ES-I3 (cell line): Measurements from ENCODE around the gene OR2V2.
A peak's percentile ranks its signal among the peaks of the same experiment; 100 is the strongest.
"Not testable (repeated sequence)": the region's sequence is repeated elsewhere in the genome, so short reads cannot be mapped to it uniquely, and the experiment has no call there.

Experiments used
- H3K36me3 ChIP-seq: 2 replicates; pipeline ENCODE4 v1.6.1; 2013; ENCODE audit warnings: mild to moderate bottlenecking, low read length, control low read depth, moderate library complexity; ENCODE audit not compliant: insufficient read depth
- H3K4me1 ChIP-seq: 2 replicates; pipeline ENCODE4 v1.6.1; 2013; ENCODE audit warnings: mild to moderate bottlenecking, control low read depth, low read length; ENCODE audit not compliant: insufficient read depth
- H3K9ac ChIP-seq: 2 replicates; pipeline ENCODE4 v1.6.1; 2013; ENCODE audit warnings: low read depth, mild to moderate bottlenecking, low read length, moderate library complexity
- H3K9me3 ChIP-seq: 2 replicates; pipeline ENCODE4 v1.6.1; 2013; ENCODE audit warnings: mild to moderate bottlenecking, low read length, moderate library complexity; ENCODE audit not compliant: control insufficient read depth, insufficient read depth

Gene OR2V2

DNA sequence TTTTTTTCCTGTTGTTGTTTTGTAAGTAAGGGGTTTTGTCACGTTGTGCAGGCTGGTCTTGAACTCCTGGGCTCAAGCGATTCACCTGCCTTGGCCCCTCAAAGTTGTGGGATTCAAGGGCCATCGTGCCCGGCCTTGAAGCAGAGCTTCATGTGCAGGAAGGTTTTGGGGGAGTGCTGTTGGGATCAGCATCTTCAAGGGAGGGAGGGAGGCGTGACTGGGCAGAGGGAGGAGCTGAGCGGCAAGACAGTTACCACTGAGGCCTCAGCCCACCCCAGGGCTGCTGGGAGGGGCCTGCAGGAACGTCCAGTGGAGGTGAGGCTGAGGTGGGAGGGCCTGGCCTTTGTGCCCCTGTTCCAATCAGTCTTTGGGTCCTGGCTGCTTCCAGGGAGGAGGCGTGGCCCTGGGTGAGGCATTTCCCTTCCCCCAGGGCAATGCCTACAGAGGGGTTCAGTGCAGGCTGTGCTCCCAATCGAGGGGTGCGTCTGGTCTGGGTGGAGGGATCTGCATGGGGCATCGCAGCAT, 37.8 kb upstream of the OR2V2 start:
- H3K4me1 ChIP-seq, result no peaks in the 10 kb centered on the region
- H3K9me3 ChIP-seq, result no peaks in the 10 kb centered on the region; the same call in 1 of the 2 replicates
- no peak overlapping the region for H3K9ac ChIP-seq
- H3K36me3 ChIP-seq, result no peaks in the 10 kb centered on the region

DNA sequence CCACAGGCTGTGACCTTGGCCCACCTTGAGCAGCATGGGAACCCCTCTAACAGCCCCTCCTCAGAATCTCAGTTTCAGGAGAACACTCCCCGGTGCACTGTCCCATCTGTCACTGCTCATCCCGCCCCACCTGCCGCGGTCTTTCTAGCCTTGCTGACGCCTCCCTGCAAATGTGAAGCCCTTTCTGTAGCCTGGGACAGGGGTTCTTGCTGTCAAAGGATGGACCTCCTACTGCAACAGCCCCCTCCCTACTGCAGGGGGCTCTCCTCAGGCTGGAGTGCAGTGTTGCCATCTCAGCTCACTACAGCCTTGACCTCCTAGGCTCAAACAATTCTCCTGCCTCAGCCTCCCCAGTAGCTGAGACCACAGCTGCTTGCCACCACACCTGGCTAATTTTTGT, 36.4 kb upstream of the OR2V2 start:
- no peaks in the 10 kb centered on the region for H3K36me3 ChIP-seq
- no peak overlapping the region for H3K9ac ChIP-seq
- no peaks in the 10 kb centered on the region for H3K4me1 ChIP-seq
- H3K9me3 ChIP-seq, result no peaks in the 10 kb centered on the region; the same call in 1 of the 2 replicates

DNA sequence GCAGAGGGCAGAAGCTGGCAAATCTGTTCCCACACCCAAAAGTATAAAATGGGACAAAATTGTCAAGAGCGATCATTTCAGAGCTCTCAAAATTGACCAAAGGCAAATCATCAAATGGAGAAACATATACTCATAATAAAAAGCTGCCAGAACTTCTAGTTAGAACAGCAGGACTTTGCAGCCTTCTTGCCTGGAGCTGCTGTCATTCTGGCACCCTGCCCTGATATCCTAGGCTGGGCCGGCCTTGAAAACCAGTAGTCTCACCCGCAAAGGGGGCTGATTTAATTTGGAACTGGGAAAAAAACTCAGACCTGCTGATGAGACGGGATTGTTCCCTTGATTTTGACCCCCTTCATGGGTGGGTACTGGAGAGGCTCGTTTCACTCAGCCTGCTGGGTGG, 34.9 kb upstream of the OR2V2 start:
- H3K9ac ChIP-seq, result no peak overlapping the region
- no peaks in the 10 kb centered on the region for H3K36me3 ChIP-seq
- H3K4me1 ChIP-seq, result no peaks in the 10 kb centered on the region
- H3K9me3 ChIP-seq, result no peaks in the 10 kb centered on the region; the same call in 1 of the 2 replicates

DNA sequence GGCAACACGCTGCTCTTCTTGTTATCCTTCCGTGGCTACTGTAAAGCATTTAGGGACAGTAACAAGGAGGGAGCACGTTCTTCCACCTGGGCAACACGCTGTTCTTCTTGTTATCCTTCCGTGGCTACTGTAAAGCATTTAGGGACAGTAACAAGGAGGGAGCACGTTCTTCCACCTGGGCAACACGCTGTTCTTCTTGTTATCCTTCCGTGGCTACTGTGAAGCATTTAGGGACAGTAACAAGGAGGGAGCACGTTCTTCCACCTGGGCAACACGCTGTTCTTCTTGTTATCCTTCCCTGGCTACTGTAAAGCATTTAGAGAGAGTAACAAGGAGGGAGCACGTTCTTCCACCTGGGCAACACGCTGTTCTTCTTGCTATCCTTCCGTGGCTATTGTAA, 33.8 kb upstream of the OR2V2 start:
- not testable (repeated sequence) for H3K9ac ChIP-seq, H3K36me3 ChIP-seq, H3K4me1 ChIP-seq, H3K9me3 ChIP-seq

DNA sequence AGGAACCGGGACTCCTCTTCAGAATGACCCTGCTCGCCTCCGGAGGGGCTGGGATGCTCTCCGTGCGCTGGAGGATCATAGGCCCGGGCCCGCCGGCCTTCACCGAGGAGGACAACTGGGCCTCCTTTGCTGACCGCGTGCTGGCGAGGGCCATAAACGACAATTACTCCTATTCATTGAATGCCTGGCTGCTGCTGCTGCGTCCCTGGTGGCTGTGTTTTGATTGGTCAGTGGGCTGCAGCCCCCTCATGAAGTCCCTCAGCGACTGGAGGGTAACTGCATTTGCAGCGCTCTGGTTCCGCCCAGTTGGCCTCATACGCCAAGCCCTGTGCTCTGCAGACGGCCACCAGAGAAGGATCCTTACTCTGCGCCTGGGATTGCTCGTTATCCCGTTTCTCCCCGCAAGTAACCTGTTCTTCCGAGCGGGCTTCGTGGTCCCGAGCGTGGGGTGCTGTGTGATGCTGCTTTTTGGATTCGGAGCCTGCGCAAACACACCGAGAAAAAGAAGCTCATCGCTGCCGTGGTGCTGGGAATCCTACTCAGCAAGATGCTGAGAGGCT, 33.0 kb upstream of the OR2V2 start:
- H3K4me1 ChIP-seq, result no peaks in the 10 kb centered on the region
- H3K9ac ChIP-seq, result peak overlapping the region; percentile 37; the same call in 1 of the 2 replicates

DNA sequence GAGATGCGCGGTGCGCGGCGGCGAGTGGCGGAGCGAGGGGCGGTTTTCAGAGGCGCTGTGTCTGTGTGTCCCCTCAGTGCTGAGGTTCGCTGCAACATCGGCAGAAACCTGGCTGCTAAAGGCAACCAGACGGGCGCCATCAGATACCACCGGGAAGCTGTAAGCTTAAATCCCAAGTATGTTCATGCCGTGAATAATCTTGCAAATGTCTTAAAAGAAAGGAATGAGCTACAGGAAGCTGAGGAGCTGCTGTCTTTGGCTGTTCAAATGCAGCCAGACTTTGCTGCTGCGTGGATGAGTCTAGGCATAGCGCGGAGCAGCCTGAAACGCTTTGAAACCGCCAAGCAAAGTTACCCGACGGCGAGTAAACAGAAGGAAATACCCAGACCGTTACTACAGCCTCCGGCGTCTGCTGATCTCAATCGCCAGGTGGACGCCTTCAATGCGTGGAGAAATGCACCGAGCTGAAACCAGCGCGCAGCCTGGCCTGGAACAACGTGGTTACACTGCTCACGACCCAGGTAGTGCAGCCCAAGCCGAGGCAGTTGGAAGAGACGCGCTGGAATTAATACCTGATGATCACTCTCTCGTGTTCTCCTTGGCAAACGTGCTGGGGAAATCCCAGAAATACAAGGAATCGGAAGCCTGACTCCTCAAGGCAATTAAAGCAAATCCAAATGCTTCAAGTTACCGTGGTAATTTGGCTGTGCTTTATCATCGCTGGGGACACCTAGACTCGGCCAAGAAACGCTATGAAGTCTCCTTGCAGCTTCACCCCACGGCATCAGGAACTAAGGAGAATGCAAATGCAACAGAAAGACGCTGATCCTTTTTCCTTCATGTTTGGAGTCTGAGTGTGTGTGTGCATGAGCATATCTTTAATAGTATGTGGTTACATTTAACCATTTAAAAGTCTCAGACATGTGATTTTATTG, 32.3 kb upstream of the OR2V2 start:
- H3K36me3 ChIP-seq, result no peaks in the 10 kb centered on the region
- no peaks in the 10 kb centered on the region for H3K4me1 ChIP-seq
- no peaks in the 10 kb centered on the region; the same call in 1 of the 2 replicates for H3K9me3 ChIP-seq
- peak overlapping the region; percentile 37; the same call in 1 of the 2 replicates for H3K9ac ChIP-seq

More for the DNA sequence above, 33.0 kb upstream of the OR2V2 start:
- no peaks in the 10 kb centered on the region for H3K36me3 ChIP-seq
- no peaks in the 10 kb centered on the region; the same call in 1 of the 2 replicates for H3K9me3 ChIP-seq

DNA sequence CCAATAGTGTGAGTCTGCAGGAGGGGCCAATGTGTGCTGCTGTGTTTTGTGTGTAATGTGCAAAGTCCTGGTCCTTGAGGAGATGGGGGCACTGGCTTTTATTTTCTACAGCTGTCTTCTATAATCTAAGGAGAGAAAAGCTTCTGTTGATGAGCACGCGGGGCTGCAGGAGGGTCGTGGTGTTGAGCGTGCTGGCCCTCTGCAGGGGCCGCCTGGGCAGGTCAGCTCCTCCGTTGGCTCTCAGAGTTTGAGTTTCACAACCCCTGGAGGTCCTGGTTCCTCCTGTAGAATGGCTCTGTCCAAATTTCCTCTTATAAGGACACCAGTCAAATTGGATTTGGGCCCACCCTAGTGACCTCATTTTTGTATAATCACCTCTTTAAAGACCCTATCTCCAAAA, 29.0 kb upstream of the OR2V2 start:
- Histone ChIP-seq H3K4me1 (no peaks in the 10 kb centered on the region), H3K9me3 (no peaks in the 10 kb centered on the region; the same call in 1 of the 2 replicates), H3K9ac (no peak overlapping the region), H3K36me3 (no peaks in the 10 kb centered on the region)

DNA sequence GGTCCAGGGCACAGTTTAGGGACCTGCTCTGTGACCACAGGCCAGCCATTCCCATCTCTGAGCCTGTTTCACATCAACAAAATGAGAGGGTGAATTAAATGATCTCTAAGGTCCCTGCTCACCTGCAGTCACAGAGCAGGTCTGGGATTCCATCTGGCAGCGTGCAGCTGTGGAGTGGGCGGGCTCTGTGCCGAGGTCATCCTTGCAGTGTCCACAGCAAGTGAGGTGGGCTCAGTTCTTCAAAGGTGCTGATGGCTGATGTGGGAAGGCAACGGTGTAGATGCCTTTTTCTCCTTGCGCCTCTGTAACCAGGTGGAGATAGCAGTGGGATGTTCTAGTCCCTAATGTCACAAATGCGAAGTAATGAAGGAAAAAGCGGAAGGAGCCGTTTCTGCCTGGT, 28.3 kb upstream of the OR2V2 start:
- Histone ChIP-seq H3K4me1 (no peaks in the 10 kb centered on the region), H3K36me3 (no peaks in the 10 kb centered on the region), H3K9ac (no peak overlapping the region), H3K9me3 (no peaks in the 10 kb centered on the region)

DNA sequence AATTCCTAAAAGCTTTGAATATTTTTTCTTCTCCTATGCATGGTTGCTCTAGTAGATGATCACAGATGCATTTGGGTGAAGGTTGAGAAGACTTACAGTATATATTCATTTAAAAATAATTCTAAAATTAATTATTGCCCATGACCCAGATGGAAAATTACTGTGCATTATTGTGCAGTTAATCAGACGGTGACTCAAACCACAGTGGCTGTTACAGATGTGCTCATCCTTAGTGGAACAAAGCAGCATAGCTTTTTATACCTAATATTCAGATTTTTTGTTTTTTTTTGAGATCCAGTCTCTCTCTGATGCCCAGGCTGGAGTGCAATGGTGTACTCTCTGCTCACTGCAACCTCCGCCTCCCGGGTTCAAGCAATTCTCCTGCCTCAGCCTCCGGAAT, 27.1 kb upstream of the OR2V2 start:
- Histone ChIP-seq H3K9me3 (no peaks in the 10 kb centered on the region), H3K4me1 (no peaks in the 10 kb centered on the region), H3K9ac (no peak overlapping the region), H3K36me3 (no peaks in the 10 kb centered on the region)

DNA sequence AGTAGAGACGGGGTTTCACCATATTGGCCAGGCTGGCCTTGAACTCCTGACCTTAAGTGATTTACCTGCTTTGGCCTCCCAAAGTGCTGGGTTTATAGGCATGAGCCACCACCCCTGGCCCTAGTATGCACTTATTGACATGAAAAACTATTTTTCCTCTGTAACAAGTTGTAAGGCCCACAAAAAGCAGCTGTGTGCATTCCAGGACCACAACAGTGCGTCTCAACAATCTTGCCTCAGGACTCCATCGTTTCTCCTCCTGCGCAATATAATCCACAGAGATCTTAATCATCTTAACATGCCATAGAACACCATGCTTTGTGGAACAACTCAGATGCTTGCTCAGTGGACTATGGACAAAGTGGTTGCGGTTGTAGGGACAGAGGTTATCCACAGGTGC, 26.6 kb upstream of the OR2V2 start:
- Histone ChIP-seq H3K36me3 (no peaks in the 10 kb centered on the region), H3K9ac (no peak overlapping the region), H3K9me3 (no peaks in the 10 kb centered on the region), H3K4me1 (no peaks in the 10 kb centered on the region)

DNA sequence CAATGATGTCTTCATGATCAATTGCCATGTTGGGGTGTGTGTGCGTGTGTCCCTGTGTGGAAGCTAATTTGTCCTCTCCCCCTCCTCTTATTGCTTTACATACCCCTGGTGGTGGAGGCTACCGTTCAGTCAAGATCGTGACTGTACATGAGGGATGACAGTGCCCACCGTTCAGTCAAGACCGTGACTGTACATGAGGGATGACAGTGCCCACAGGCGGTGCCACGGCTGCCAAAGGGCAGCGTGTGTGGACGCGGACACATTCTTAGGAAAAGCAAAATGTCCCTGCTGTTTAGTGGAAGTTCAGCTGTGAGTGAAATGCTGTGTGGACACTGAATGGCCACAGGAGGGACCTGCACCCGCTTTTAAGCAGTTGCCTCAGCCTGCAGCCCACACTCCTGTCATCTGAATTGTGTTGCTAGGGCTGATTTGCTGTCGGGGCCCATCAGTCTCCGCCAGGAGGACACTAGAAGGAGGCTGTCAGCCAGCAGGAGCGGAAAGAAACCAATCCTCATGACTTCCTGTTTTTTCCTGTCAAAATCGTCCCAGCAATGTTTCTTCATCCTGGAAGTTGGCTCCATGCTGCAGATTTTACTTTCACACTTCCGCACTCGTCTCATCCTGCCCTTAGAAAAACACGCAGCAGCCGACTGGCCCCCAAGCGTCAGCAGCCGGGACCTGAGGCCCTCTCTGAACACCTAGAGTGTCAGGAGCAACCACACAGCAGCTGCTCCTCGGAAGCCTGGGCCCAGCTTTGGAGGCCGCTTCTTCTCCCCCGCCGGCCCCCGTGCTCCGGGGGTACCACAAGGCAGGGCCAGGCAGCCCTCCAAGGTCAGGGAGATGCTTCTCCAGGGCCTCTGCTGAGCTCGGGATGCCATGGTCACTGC, 25.5 kb upstream of the OR2V2 start:
- H3K9me3 ChIP-seq, result no peaks in the 10 kb centered on the region
- H3K4me1 ChIP-seq, result no peaks in the 10 kb centered on the region
- no peaks in the 10 kb centered on the region for H3K36me3 ChIP-seq
- no peak overlapping the region for H3K9ac ChIP-seq

DNA sequence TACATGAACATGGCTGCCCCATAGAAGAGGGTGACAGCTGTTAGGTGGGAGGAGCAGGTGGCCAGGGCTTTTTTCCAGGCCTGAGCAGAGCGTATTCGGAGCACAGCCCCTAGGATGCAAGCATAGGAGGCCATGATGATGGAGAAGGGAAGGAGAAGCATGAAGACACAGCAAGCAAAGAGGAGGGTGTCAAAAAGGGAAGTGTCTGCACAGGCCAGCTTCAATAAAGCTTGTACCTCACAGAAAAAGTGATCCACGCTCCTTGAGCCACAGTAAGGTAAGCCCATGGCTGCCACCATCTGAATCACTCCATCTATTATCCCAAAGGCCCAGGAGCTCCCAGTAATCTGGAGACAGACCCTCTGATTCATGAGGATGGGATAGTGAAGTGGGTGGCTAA, 22.9 kb upstream of the OR2V2 start:
- Histone ChIP-seq H3K4me1 (no peaks in the 10 kb centered on the region), H3K9ac (no peak overlapping the region), H3K36me3 (no peaks in the 10 kb centered on the region), H3K9me3 (no peaks in the 10 kb centered on the region)

DNA sequence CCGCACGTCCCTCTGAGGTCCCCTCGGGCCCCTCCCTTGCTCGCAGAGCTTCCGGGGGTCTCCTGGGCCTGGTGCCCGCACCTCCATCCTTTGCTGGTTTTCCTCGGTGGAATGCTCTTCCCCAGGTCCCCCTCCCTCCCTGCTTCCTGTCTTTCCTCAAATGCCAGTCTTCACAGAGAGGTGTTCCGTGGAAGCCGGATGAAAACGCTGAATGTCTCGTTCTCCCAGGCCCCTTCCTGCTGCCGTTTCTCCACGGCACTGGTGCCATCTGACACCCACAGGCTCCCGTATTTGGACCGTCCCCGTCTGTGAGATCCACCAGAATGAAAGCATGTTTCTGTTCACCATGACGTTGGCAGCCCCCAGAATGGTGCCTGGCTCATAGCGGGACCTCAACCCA, 20.5 kb upstream of the OR2V2 start:
- H3K4me1 ChIP-seq, result no peaks in the 10 kb centered on the region

DNA sequence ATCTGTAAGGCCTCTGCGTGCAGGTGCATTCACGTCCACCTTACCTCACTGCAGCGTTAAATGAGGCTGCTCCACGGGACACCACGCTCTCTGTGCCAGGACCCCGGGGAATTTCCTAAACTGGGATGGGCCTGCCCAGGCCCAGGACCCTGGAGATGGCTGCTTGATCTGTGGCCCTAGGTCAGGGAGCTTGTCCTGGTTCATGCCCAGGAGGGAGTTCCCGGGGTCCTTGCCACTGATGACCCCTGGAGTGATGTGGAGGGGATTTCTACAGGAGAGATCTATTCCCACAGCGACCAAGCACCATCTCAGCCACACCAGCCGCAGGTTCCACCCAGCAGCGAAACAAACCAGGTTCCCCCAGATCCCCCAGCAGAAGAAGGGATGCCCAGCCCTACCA, 19.9 kb upstream of the OR2V2 start:
- no peaks in the 10 kb centered on the region for H3K36me3 ChIP-seq
- no peak overlapping the region for H3K9ac ChIP-seq
- no peaks in the 10 kb centered on the region for H3K4me1 ChIP-seq
- H3K9me3 ChIP-seq, result no peaks in the 10 kb centered on the region

More for the DNA sequence above, 20.5 kb upstream of the OR2V2 start:
- Histone ChIP-seq H3K9me3 (no peaks in the 10 kb centered on the region), H3K36me3 (no peaks in the 10 kb centered on the region), H3K9ac (no peak overlapping the region)
